NCI-H2029 treated with DMSO at 0.1 percent for 48 hours (cell line): ENCODE measurements around the gene C9orf85.

Experiments
- DNase-seq: peaks from one replicate; lab custom pipeline; 2025; lab: John Stamatoyannopoulos, UW

C9orf85 gene

DNA sequence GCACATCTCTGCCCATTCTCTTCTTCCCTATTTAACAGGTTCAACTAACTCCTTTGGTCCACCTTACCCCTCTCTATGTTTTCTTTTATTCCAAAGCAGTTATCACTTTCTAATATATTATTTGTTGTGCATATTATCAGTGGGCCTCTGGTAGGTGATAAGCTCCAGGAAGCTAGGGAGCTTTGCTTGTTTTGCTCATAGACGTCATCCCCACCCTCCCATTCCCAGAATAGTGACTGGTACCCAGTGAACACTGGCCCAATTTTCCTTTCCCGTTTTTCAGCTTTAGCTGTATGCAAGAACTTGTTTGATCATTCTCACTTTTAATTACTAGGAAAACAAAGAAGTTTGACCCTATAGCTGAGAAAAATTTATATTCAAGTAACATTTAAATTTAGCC is 7.4 kb upstream of the C9orf85 start:
- no peak for DNase-seq

DNA sequence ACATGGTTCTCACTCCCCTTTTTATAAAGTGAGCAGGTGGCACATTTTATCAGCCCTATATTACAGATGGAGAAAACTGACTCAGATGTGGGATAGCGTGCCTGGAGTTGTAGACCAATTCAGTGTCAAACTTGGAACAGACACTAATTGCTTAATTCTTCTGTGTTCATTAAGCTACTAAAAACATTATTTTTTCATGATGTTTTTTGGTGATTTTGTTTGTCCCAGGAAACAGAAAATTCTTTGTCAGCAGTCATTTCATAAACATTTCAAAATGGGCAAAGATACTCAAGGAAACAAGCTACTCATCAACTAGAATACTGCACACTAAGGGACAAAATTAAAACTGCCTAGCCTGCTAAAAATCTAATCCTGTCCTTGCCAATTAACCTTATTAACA is 2.6 kb upstream of the C9orf85 start:
- no peak for DNase-seq

DNA sequence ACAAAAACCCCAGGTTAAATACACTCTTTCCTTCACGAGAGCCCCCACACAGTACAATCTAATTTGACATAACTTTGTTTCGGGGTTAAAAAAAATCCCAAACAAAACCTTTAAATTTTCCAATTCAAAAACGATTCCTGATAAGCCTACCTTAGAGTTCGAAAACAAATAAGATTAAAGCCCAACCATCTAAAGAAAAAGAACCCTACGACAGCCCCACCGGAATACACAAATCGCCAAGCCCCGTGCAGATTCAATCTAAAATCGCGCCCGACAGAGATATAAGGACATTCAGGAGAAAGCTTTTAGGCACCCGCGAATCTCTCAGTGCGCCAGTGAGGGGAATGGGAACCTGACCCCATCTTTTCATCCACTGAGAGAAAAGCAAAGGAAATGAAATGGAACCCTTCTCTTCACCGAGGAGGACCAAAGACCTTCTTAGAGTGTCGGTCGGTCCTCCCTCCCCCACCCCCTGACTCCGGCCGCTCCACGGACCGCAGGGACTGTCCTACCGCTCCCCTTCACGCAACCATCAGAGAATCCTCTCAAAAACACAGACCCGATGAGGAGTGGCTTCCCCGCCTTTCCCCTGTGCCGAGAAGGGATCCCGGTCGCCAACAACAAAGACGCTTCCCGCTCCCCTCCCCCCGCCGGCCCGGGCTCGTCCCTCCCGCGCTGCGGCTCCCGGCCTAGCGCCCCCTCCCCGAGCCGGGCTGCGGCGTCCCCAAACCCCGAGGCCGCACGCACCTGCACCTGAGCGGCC is 1.4 kb upstream of the C9orf85 start:
- DNase-seq, result peak; percentile 9

DNA sequence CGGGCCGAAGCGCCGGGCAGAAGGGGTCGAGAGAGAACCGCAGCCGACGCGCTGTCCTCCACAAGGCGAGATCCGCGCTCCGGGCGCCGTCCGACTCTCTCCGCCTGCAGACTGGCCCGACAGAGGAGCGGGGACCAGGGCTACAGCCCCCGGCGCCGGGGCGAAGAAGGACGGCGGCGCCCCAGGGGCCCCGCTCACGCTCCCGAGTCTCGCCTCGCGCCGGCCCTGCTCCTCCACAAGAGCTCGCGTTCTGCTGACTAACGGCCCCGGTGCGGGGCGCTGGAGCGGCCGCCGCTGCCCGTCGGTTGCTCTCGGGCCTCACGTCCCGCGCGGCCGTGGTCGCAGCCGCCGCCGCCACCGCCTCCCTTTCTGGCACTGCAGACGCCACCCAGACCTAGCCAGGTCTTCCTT is 784 bp upstream of the C9orf85 start:
- no peak for DNase-seq

DNA sequence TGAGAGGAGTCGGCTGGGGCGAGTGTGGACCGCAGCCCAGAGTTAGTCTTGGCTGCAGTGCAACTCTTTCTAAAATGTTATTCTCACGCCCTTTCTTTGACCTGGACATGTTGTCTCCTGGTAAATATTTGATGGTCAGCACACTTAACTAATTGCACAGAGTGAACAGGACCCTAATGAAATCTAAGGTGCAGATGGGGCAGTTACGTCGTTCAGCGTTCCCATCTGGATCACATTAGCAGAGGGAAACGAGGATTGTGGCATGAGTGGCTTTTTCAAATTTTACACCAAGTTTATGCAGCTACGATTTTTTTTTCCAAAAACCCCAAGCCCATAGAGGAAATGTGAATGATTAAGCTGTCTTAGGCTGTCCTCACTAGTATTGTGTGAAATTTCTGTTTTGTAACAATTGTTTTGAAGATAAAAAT is 483 bp downstream of the C9orf85 start:
- no peak for DNase-seq

DNA sequence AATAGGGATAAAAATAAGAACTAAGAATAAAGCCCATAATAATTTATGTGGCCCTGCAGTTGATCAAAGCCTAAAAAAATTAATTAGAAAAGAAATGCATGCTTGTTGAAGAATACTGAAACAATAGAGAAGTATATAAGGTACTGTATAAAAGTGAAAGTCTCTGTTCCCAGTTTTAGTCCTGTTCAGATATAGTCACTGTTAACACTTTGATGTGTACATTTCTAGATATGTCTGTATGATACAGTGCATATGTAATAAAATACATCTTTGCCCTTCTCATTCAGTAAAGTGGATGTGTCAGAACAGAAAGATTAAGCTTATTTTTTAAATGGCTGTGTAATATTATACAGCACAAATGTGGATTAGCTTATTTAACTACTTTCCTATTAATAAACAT is 4.1 kb downstream of the C9orf85 start:
- DNase-seq, result no peak

DNA sequence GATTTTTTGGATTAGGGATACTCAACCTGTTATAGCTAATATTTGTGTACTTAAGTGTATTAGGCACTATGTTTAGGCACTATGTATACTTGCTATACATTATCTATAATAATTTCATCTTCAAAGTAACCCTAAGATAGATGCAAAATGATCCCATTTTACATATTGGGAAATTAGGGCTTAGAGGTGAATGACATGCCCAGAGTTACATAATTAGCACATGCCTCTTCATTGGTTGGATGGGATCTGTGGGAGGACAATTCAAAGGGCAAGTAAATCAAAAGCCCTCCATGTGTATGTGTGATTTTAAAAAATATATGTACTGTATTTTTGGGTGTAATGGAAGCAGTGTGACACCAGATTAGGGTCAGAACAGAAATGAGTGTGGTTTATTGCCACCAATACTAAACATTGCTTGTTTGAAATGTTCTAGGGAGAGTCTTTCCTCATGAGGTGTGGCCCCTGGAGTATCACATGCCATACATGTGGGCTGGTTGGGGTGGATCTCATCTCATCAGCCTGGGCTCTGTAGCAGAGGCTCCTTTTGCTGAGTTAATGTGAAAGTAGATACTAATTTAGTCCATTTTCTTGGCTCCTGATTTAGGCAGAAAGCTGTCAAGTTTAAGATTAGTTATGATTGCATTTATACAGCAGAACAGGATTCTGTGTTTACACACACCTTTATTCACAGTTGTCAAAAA is 5.5 kb downstream of the C9orf85 start:
- no peak for DNase-seq

DNA sequence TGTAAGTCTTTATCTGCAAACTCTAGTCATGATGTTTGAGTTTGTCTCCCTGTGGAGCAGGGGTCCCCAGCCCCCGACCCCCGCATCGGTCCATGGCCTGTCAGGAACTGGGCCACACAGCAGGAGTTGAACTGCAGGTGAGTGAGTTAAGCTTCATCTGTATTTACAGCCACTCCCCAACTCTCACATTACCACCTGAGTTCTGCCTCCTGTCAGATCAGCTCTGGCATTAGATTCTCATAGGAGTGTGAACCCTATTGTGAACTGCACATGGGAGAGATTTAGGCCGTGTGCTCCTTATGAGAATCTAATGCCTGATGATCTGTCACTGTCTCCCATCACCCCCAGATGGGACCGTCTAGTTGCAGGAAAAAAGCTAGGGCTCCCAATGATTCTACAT is 7.0 kb downstream of the C9orf85 start:
- DNase-seq, result no peak

DNA sequence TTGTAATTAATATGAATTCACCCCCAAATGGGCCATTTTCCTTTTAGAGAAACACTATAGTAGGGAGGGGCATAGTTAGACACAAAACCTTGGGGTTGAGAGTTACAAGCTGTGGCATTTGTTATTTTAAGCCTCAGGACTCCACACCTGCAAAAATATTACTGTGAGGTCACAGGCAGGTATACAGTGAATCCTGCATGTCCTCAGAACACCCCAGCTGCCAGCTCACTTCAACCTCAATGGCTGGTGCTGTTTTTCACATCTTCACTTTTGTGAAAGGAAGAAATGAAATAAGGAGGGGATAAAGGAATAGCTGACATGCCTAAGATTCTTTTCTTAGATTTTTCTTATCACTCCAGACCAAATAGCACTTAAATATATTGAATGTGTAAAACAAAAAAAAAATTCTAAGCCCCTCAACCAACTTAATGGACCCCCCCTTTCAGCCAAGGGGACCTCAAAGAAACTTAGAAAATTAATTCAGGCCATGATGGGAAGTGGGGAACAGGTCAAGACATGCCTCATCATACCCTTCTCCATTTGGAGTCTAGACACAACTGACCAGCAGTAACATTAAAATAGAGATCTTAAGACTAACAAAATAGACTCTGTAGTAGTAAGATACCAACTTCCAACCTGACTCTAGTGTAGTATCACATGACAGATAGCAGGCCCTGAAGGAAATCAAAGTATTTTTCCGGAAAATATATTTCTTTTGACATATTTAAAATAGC is 9.2 kb downstream of the C9orf85 start:
- DNase-seq, result no peak

DNA sequence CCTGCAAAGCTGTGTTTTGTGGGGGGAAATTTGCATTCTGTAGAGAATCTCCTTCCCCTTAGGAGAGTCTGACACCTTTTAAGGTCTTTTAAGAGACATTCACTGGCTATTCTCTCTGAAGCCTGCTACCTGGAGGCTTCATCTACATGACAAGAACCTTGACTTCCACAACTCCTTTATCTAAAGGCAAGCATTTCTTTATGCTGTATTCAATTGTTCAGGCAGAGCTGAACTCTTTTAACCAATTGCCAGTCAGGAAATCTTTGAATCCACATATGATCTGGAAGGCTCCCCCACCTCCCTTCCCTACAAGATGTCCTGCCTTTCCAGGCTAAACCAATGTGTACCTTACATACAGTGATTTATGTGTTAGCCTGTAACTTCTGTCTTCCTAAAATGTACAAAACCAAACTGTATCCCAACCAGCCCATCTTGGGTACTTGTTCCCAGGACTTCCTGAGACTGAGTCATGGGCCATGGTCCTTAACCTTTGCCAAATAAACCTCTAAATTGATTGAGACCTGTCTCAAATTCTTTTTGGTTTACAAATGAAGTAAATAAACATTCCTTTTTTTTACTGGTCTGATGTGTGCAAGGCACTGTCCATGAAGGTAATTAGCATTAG is 9.9 kb downstream of the C9orf85 start:
- no peak for DNase-seq

DNA sequence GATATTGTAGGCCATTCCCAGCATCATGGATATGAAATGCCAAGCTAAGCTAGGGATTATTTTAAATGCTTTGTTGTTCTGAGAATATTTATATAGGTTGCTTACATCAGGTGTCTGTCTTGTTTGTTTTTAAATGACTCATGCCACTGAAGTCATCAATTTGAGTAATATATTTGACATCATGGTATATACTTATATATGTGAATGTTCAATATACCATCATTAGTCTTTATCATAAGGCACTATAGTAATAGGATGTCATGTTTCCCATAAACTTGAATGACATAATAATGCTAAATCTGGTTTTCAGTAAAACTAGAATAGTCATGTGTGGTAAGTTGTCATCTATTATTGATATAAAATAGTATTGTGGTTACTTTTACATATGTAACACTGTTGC is 13.1 kb downstream of the C9orf85 start:
- DNase-seq, result no peak

DNA sequence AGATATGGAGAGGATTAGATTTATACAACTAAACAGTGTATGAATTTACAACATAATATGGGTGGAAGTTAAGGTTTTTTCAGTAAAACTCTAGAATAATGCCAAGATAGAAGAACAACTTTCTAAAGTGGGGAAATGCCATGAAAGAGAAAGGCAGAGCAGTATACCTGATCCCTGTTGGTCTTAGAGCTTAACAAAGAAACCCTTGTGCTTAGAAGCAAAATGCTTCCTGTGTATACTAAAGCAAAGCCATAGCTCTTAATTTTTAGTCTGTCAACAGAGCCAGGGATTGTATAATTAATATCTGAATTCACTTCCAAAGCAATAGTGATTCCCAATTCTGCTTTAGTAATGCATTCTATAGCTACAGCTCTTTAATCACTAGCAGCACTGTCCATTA is 14.4 kb downstream of the C9orf85 start:
- DNase-seq, result no peak

DNA sequence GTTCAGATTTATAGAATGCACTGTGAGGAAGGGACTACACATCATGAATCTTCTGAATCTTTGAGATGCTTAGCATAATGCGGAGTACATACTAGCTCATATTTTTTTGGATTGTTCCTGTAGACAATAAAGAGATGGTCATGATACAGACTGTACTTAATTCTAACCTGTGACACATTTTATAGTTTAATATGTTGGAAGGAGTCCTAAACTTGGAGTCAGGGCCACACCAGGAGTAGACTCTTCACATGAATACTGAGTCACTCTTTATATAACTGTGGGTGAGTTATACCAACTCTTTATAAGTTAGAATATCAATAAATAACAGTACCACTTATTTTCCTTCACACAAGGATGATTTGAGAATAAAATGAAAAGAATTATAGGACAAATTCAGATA is 16.9 kb downstream of the C9orf85 start:
- no peak for DNase-seq

DNA sequence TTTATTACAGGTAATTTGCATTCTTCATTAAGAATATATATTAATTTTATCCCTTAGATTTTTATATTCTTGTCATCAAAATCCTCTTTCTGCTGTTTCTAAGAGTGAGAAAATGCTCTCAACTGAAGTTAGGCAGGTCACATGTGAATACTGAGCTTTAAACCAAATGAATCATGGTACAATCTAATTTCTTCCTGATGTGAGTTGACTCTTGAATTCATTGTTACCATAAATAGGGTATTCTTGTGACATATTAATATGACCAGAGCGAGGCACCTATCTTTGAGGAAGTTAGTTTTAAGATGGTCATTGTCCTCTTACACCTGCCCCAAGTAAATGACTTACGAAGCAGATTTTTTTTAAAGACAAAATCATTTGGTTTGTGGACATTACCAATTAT is 17.4 kb downstream of the C9orf85 start:
- no peak for DNase-seq

DNA sequence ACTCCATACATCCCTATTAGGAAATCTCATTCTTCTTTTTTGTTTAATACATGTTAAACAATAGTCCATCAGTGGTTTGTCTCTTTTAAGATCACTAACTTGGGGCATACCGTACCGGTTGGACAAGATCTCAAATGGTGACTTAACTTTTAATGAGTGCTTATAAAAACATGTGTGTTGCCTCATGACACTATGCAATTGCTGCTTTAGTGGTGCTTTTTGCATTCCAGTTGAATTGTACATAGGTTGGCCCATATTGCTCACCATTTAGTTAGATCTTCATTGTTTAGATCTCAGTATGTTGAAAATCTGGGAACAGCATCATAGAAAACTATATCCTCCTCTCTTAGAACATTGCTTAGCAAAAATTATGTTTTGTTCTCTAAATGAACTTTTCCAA is 17.8 kb downstream of the C9orf85 start:
- DNase-seq, result no peak

DNA sequence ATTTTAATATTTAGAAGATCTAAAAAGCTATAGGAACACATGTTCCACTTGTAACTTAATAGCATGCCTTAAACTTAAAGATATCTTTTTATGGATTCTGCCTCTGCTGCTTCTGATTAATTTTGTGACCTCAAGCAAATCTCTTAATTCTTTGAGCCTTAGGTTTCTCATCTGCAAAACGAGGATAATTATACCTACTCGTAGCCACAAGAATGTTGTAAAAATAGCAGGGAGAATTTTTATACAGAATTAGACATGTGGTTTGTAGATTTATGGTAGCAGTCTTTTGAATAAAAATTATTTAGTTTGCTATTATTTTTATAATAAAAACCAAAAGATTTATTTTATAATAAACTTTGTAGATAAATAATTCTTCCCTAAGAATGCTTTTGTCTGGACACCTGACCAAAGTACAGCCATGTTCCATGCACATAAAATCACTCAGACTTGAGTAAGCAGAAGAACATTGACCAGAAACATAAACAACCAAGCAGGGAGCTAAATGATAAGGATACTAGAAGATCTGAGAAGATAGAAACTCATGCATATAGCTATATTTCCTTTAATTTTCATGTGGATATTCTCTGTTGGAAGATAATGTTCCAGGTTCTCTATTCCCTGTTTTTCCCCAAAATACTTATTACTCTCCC is 18.5 kb downstream of the C9orf85 start:
- DNase-seq, result no peak

DNA sequence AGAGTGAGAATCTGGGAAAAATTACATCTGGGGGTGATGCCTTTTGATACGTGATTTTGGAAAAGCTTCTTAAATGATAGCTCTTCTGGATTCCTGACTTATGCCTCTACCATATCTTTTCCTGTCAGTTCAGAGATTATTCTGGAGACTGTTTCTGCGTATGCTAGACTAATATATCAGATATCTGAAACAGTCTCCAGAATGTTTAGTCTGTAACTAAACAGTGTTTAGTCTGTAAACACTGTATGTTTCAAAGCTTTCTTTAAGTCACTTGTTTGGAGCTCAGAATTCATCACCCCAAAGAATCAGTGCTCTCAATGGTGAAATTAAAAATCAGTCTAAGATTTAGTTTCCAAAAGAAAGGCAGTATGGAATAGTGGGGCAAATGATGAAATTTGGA is 19.7 kb downstream of the C9orf85 start:
- DNase-seq, result no peak

DNA sequence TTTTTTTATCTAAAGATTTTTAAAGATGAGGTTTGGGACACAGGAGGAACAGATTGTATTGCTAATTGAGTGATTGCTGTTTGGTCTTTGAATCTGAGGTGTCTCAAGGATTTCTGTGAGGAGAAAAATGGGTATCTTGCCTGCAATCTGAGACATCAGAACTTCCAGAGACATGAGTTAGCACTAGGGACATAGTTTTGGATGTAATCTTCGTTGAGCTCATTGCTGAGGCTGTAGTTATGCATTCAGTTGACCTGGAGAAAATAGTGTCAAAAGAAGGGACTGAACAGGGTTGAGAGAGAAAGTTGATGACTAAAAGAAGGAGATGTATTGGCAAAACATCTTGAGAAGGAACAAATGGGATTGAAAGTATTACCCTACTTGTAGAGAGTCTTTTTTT is 24.6 kb downstream of the C9orf85 start:
- no peak for DNase-seq

DNA sequence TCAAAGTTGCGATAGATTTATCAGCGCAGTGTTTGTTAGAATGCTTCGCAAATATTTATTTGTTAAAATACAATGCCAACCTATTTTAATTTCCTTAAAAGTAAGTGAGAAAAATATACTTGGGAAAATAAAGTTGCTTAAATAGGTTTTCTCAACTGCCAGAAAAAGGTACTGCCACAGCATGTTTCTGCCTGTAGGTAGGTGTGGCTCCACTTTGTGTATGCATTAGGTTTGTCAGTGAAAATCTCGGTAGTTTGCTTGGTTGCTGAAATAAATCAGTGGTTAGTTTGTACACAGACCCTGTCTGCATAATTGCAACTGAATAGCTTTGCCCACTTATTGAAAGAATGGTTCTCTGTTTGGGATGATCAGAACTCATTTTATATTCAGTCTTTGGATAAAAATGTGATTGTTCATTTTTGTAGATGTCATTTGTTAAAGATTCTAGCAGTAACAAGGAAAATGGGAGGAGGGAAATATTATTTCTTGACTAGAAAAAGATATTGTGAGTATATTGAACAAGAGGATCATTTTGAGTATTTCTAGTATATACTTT is 25.7 kb downstream of the C9orf85 start:
- DNase-seq, result no peak

DNA sequence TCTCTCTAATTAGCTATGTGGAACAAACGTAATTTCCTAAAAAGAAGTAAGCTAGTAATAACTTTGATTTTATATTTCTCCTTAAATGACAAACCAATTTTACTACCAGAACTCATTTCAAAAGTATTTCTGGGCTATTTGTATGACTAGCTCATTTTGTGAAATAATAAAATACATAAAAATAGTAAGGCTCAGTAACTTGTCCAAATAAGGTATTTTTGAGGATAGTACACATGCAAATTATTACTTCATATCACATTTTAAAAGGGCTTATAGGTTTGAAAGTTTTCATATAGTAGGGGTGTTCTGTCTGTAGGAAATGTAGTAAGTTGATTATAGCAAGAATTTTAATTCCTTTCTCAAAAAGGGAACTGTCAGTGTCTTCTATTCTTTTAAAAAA is 26.5 kb downstream of the C9orf85 start:
- DNase-seq, result no peak

DNA sequence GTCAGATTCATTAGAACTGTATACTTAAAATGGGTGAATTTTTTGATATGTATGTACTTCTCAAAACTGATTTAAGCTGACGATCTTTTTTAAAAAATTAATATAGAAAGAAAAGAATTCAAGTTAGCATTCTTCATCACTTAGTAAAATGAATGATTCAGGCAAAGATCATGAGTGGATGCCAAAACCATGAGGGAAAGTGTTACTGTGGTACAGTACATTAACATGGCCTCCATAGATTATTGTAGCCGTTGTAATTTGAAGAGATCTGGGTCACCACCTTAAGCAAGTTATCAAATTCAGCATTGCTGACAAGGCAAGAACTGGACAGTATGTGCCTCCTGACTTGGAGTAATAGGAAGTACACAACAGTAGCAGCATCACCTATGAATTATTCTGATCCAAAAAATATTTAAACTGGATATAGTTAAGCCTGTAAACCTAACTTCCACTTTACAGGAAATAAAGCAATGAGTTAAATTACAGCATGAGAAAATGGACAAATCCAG is 29.7 kb downstream of the C9orf85 start:
- no peak for DNase-seq
